PFSK-1 (cell line): ENCODE data around the gene CPVL.

Experiments used
- REST ChIP-seq, 2 experiments: IDR thresholded peaks; 2 replicates each; pipeline versions ENCODE4 v1.6.1 to v1.8.0; 2011 to 2012; ENCODE audit warnings: low read depth in 2 of 2, low read length in 2 of 2, control low read depth in 1 of 2, inconsistent platforms in 1 of 2, mild to moderate bottlenecking in 1 of 2, moderate library complexity in 1 of 2; ENCODE audit not compliant: insufficient read depth in 1 of 2
- TAF1 ChIP-seq: IDR thresholded peaks from 2 replicates; pipeline ENCODE4 v1.6.1; 2012; ENCODE audit warnings: low read length, control low read depth, borderline replicate concordance; ENCODE audit not compliant: insufficient read depth

- TF ChIP-seq TAF1 (no peak), REST (IDR thresholded peaks at IDR 0.05; ENCODE audit: insufficient read depth in 1 of 2, low read depth in 2 of 2, low read length in 2 of 2) (no peak)
These were observed 69.7 kb downstream of the CPVL start for GRCh38 chr7:29076631-29077030.
